Naive thymus-derived CD8-positive, alpha-beta T cell (primary cell): ENCODE measurements around the gene BPTF. TPM values are rescaled to one million over a fixed set of nuclear protein-coding genes. Genes with fewer than 3 reads are reported as not detected.
"Not testable (repeated sequence)": the region's sequence is repeated elsewhere in the genome, so short reads cannot be mapped to it uniquely, and the experiment has no call there.

ENCODE experiments used
- ATAC-seq, 2 donors: fragments of 150-1000 bp; cut with Tn5 transposase in 1 of 2; sonication (Bioruptor Pico), chemical (Tn5 transposase) in 1 of 2; 1 replicate in 1 of 2; 2 replicates in 1 of 2; pipeline ENCODE4 v1.10.0; 2021; ENCODE audit warnings: mild to moderate bottlenecking in 2 of 2, moderate library complexity in 2 of 2
- POLR2A ChIA-PET: fragments of 350-600 bp; sonication (Branson Sonifier 250); formaldehyde crosslinking; loops from one replicate; lab custom pipeline; 2021; ENCODE audit warnings: antibody characterized with exemption; lab: Charles Lee
- DNase-seq, 10 donors: peaks; one replicate each; pipeline versions ENCODE4 v3.0.0 to v3.0.0-alpha.2; 2020 to 2022
- H3K27ac Mint-ChIP-seq, 10 donors: one replicate each; pipeline ENCODE4 v1.8.0; 2020 to 2022; ENCODE audit warnings: mild to moderate bottlenecking in 10 of 10, mixed read lengths in 10 of 10, moderate library complexity in 4 of 10, inconsistent platforms in 1 of 10
- H3K27me3 Mint-ChIP-seq, 5 donors: one replicate each; pipeline ENCODE4 v1.8.0; 2021 to 2022; ENCODE audit warnings: mixed read lengths in 5 of 5
- H3K36me3 Mint-ChIP-seq, 3 donors: one replicate each; pipeline ENCODE4 v1.8.0; 2020 to 2022; ENCODE audit warnings: mixed read lengths in 3 of 3, mild to moderate bottlenecking in 2 of 3, inconsistent platforms in 1 of 3
- H3K4me1 Mint-ChIP-seq, 4 donors: one replicate each; pipeline ENCODE4 v1.8.0; 2021 to 2022; ENCODE audit warnings: mixed read lengths in 4 of 4
- H3K4me3 Mint-ChIP-seq, 10 donors: one replicate each; pipeline ENCODE4 v1.8.0; 2020 to 2022; ENCODE audit warnings: mild to moderate bottlenecking in 10 of 10, mixed read lengths in 10 of 10, moderate library complexity in 6 of 10, inconsistent platforms in 1 of 10
- H3K9me3 Mint-ChIP-seq, 9 donors: one replicate each; pipeline ENCODE4 v1.8.0; 2020 to 2022; ENCODE audit warnings: mixed read lengths in 9 of 9, mild to moderate bottlenecking in 3 of 9, inconsistent platforms in 1 of 9, moderate library complexity in 1 of 9
- polyA plus RNA-seq, 3 donors: library from polyadenylated mRNA; unstranded; fragments of 300-500 nt; fragmentation: Illumina TruSeq; gene quantifications; one replicate each; pipeline ENCODE4 v1.2.3, GENCODE V29; 2021
- total RNA-seq, 8 experiments: library from RNA in 2 of 8; stranded (reverse) in 2 of 8; gene quantifications; one replicate each; pipeline ENCODE4 v1.2.3 and lab custom pipeline; 2021 to 2026

BPTF gene
- total and polyA plus RNA-seq, 5 experiments from 2014 or later = 9.9 to 194 (median 18.8) TPM

DNA sequence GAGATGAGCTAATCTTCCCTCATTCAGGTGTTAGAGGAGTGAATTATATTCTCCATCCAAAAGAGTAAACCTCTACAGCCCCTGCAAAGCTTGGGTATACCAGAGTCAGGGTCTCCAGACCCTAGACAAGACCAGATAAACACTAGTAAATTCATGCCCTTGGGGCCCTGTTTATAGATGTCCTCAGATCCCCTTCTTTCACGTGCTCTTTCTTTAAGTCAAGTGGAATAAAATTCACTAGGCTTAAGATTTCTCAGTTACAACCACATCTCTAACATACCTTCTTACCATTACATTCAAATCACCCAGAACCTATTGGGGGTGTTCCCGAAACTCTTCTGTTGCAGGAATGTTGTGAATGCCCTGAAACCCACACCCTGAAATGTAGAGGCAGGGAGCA, 173.2 kb downstream of the BPTF start:
- peak overlapping the region in 1 of 10 donors; percentile 53 for H3K27ac Mint-ChIP-seq
- POLR2A ChIA-PET = interaction anchor here (0.7 kb wide), 1 partner anchor 1637 kb away, joined by 3 read pairs; no protein-coding TSS in a partner anchor
- no peaks in the 10 kb centered on the region for H3K9me3 Mint-ChIP-seq
- H3K4me3 Mint-ChIP-seq = peak overlapping the region in 3 of 10 donors; percentile 8 to 45 (median 29)
- peaks cover 12 to 29% (median 24%) of the 10 kb centered on the region in 4 donors for H3K4me1 Mint-ChIP-seq
- peak in 1 of 2 donors; percentile 34 for ATAC-seq
- H3K27me3 Mint-ChIP-seq = peaks cover 9 to 21% (median 14%) of the 10 kb centered on the region in 5 donors
- DNase-seq = no peak
- H3K36me3 Mint-ChIP-seq = no peaks in the 10 kb centered on the region

DNA sequence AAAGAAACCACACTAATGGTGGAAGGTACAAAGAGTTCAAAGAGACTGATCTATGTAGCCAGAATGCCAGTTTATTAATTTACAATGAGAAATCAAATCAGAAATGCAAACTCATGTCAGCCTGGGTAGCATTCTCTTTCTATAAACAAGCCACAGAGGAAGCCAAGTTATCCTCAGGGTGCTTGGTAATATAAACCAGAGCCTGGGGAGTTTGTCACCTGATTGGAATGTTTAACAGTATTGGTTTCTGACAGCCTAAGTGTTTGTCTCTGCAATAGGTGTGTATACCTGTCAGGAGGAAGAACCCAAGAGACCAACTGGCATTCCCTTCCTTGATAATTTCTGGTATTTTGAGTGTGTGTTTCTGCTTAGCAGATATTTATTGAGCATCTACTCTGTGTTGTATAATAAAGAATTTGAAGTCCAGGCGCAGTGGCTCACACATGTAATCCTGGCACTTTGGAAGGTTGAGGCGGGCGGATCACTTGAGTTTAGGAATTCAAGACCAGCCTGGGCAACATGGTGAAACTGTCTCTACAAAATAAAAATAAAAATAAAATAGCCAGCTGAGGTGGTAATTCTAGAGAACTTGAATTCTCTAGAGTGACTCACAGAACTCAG, 174.1 kb downstream of the BPTF start:
- no peaks in the 10 kb centered on the region for H3K36me3 Mint-ChIP-seq

DNA sequence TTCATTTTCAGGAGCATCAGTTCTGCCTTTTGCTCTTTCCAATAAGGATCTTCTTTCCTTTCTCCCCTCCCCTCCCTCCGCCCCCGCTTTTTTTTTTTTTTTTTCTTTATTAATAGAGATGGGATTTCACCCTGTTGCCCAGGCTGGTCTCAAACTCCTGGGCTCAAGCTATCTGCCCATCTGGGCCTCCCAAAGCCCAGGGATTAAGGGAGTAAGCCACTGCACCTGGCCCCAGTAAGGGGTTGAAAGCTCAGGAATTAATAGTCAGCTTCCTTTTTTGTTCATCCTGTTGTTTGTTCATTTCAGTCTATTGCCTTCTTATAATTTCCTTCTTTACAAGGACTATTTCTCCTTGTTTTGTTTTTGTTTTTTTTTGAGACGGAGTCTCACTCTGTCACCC, 178.9 kb downstream of the BPTF start:
- Mint-ChIP-seq H3K36me3 (no peaks in the 10 kb centered on the region), H3K4me3 (no peak overlapping the region), H3K27me3 (peaks cover 0 to 2% (median 0%) of the 10 kb centered on the region in 5 donors), H3K27ac (no peak overlapping the region), H3K4me1 (no peaks in the 10 kb centered on the region), H3K9me3 (no peaks in the 10 kb centered on the region)
- POLR2A ChIA-PET = interaction anchor here (0.7 kb wide), 2 partner anchors 38 to 1591 kb away, joined by 3 read pairs; no protein-coding TSS in a partner anchor
- ATAC-seq (no peak), DNase-seq (no peak)

More for the DNA sequence above, 174.1 kb downstream of the BPTF start:
- DNase-seq (no peak), ATAC-seq (no peak)
- Mint-ChIP-seq H3K4me3 (no peak overlapping the region), H3K27ac (peak overlapping the region in 1 of 10 donors; percentile 59), H3K4me1 (peaks cover 10 to 22% (median 21%) of the 10 kb centered on the region in 4 donors), H3K27me3 (peaks cover 9 to 21% (median 14%) of the 10 kb centered on the region in 5 donors), H3K9me3 (no peaks in the 10 kb centered on the region)
- POLR2A ChIA-PET = interaction anchor here (1.0 kb wide), 1 partner anchor 20 kb away, joined by 3 read pairs; no protein-coding TSS in a partner anchor

DNA sequence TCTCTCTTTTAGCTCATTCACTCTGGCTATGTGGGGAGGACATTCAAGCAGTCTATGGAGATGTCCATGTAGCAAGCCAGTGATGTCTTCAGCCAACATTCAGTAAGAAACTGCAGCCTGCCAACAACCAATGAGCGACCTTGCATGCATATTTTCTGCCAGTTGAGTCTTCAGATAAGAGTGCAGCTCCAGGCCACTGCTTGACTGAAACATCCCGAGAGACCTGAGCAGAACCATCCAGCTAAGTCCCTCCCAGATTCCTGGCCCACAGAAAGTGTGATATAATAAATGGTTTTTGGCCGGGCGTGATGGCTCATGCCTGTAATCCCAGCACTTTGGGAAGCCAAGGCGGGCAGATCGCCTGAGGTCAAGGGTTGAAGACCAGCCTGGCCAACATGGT, 181.5 kb downstream of the BPTF start:
- ATAC-seq (no peak), DNase-seq (no peak)
- Mint-ChIP-seq H3K9me3 (no peaks in the 10 kb centered on the region), H3K27me3 (peaks cover 0 to 7% (median 1%) of the 10 kb centered on the region in 5 donors), H3K4me3 (no peak overlapping the region), H3K27ac (no peak overlapping the region), H3K4me1 (peaks cover 4 to 7% (median 6%) of the 10 kb centered on the region in 4 donors), H3K36me3 (no peaks in the 10 kb centered on the region)
- POLR2A ChIA-PET = interaction anchor here (0.7 kb wide), 1 partner anchor 15 kb away, joined by 3 read pairs; no protein-coding TSS in a partner anchor

DNA sequence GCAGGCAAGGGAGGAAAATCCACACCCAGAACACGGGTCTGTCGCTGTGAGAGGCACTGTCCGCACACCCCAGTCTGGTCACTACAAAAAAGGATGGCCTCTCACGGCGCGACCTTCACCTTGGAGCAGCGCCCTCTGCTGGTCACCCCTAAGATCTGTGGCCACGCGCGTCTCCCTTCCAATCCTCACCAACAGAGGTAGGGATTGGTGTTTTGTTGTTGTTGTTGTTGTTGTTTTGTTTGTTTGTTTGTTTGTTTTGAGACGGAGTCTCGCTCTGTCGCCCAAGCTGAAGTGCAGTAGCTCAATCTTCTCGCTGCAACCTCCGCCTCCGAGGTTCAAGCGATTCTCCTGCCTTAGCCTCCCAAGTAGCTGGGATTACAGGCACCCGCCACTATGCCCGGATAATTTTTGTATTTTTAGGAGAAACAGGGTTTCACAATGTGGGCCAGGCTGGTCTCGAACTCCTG, 185.9 kb downstream of the BPTF start:
- Mint-ChIP-seq H3K36me3 (no peaks in the 10 kb centered on the region), H3K9me3 (no peaks in the 10 kb centered on the region), H3K4me1 (peaks cover 4 to 8% (median 7%) of the 10 kb centered on the region in 4 donors), H3K4me3 (peak overlapping the region in 9 of 10 donors; percentile 26 to 67 (median 52)), H3K27me3 (peaks cover 0 to 7% (median 1%) of the 10 kb centered on the region in 5 donors), H3K27ac (no peak overlapping the region)
- POLR2A ChIA-PET = no interaction called here
- ATAC-seq (peak; percentile 55 to 76), DNase-seq (peak in 9 of 10 donors; percentile 15 to 61 (median 47))

DNA sequence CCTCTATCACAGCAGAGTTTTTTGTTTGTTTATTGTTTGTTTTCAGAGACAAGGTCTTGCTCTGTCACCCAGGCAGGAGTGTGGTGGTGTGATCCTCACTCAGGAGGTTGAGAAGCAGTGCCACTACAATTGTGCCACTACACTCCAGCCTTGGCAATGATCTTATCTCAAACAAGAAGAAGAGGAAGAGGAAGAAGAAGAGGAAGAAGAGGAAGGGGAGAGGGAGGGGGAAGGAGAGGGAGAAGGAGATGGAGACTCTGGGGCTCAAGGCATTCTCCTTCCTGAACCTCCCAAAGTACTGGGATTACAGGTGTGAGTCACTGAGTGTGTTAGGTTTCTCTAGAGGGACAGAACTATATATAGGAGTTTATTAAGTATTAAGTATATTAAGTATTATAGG, 188.1 kb downstream of the BPTF start:
- POLR2A ChIA-PET = interaction anchor here (0.7 kb wide), 1 partner anchor 385 kb away, joined by 3 read pairs; no protein-coding TSS in a partner anchor
- H3K36me3 Mint-ChIP-seq = no peaks in the 10 kb centered on the region
- DNase-seq (no peak), ATAC-seq (no peak)
- H3K9me3 Mint-ChIP-seq = no peaks in the 10 kb centered on the region
- H3K4me3 Mint-ChIP-seq = no peak overlapping the region
- no peak overlapping the region for H3K27ac Mint-ChIP-seq
- H3K4me1 Mint-ChIP-seq = peaks cover 6 to 13% (median 10%) of the 10 kb centered on the region in 4 donors
- peaks cover 0 to 7% (median 0%) of the 10 kb centered on the region in 5 donors for H3K27me3 Mint-ChIP-seq

DNA sequence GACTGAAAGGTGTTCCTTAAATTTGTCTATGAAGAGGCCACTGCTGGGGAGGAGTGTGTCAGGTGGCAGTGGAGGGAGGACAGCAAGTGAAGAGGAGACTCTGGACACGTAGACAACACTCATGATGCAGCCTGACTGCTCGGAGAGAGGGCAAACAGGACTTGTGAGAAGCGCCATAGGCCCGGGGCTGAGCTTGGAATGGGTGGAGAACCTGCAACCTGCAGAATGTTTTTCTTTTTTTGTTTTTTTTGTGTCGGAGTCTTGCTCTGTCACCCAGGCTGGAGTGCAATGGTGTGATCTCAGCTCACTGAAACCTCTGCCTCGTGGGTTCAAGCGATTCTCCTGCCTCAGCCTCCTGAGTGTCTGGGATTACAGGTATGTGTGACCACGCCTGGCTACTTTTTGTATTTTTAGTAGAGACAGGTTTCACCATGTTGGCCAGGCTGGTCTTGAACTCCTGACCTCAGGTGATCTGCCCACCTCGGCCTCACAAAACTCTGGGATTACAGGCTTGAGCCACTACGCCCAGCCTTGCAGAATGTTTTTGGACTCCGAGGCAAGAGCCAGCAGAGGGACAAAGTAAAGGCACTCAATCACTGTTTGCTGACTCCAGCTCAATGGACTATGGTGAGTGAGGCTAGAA, 189.9 kb downstream of the BPTF start:
- DNase-seq (no peak), ATAC-seq (no peak)
- H3K9me3 Mint-ChIP-seq = peaks cover 0 to 5% (median 0%) of the 10 kb centered on the region in 9 donors
- peaks cover 13 to 21% (median 18%) of the 10 kb centered on the region in 4 donors for H3K4me1 Mint-ChIP-seq
- peaks cover 0 to 3% (median 2%) of the 10 kb centered on the region in 3 donors for H3K36me3 Mint-ChIP-seq
- POLR2A ChIA-PET = interaction anchor here (0.5 kb wide), 1 partner anchor 97 kb away, joined by 6 read pairs; no protein-coding TSS in a partner anchor
- H3K4me3 Mint-ChIP-seq = peak overlapping the region in 1 of 10 donors; percentile 0
- H3K27ac Mint-ChIP-seq = peak overlapping the region in 2 of 10 donors; percentile 15 to 30
- peaks cover 0 to 7% (median 1%) of the 10 kb centered on the region in 5 donors for H3K27me3 Mint-ChIP-seq

DNA sequence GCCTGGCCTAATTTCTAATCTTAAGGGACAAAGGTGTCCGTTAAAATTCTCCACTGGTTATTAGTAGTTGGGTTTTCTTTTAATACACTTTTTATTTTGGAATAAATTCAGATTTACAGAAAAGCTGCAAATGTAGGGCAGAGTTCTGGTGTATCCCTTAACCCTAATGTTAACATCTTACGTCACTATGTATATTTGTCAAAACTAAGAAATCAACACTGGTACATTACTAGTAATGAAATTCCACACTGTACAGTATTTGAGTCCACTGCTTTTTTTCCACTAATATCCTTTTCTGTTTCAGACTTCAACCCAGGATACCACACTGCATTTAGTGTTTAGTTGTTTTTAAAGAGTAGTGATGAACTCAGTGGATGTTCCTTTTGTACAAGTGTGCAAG, 191.5 kb downstream of the BPTF start:
- Mint-ChIP-seq H3K36me3 (peaks cover 0 to 3% (median 2%) of the 10 kb centered on the region in 3 donors), H3K4me3 (no peak overlapping the region), H3K27me3 (peaks cover 0 to 3% (median 0%) of the 10 kb centered on the region in 5 donors), H3K27ac (peak overlapping the region in 2 of 10 donors; percentile 7 to 37), H3K4me1 (peaks cover 14 to 23% (median 17%) of the 10 kb centered on the region in 4 donors), H3K9me3 (peaks cover 0 to 5% (median 0%) of the 10 kb centered on the region in 9 donors)
- ATAC-seq (no peak), DNase-seq (no peak)
- POLR2A ChIA-PET = interaction anchor here (0.5 to 0.6 kb wide), 2 partner anchors 8 to 662 kb away, joined by 5 read pairs; no protein-coding TSS in a partner anchor

DNA sequence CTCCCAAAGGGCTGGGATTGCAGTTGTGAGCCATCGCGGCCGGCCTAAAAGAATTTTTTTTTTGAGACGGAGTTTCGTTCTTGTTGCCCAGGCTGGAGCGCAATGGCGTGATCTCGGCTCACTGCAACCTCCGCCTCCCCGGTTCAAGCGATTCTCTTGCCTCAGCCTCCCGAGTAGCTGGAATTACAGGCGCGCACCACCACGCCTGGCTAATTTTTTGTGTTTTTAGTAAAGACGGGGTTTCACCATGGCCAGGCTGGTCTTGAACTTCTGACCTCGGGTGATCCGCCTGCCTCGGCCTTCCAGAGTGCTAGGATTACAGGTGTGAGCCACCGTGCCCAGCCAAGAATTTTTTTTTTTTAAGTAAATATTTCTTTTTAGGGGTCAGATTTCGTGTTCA, 193.2 kb downstream of the BPTF start:
- not testable (repeated sequence) for H3K9me3 Mint-ChIP-seq, ATAC-seq, H3K36me3 Mint-ChIP-seq, H3K27me3 Mint-ChIP-seq, DNase-seq, H3K27ac Mint-ChIP-seq
- H3K4me1 Mint-ChIP-seq = peaks cover 14 to 24% (median 17%) of the 10 kb centered on the region in 4 donors
- POLR2A ChIA-PET = interaction anchor here (2.7 kb wide), 1 partner anchor 24 kb away, joined by 13 read pairs; the partner anchor contains the start of gene C17orf58
- H3K4me3 Mint-ChIP-seq = peak overlapping the region in 3 of 10 donors; percentile 9 to 60 (median 14)

DNA sequence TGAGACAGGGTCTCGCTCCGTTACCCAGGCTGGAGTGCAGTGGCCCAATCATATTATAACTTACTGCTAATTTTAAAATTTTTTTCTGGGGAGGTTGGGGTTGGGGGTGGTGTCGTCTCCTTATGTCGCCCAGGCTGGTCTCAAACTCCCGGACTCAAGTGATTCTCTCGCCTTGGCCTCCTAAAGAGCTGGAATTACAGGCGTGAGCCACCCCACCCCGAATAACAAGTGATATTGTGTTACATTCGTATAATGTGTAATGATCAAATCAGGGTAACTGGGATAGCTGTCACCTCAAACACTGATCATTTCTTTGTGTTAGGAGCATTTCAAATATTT, 194.0 kb downstream of the BPTF start:
- Mint-ChIP-seq H3K9me3 (peaks cover 0 to 5% (median 0%) of the 10 kb centered on the region in 9 donors), H3K27ac (peak overlapping the region in 7 of 10 donors; percentile 85 to 100 (median 93)), H3K36me3 (peaks cover 0 to 3% (median 2%) of the 10 kb centered on the region in 3 donors), H3K27me3 (peaks cover 0 to 3% (median 0%) of the 10 kb centered on the region in 5 donors), H3K4me3 (peak overlapping the region; percentile 77 to 95 (median 87)), H3K4me1 (peaks cover 14 to 24% (median 17%) of the 10 kb centered on the region in 4 donors)
- POLR2A ChIA-PET = interaction anchor here (0.7 to 2.7 kb wide), 6 partner anchors 12 to 164 kb away, joined by 3 to 13 read pairs (median 4); partner anchors contain the start of genes C17orf58 and KPNA2
- ATAC-seq (no peak), DNase-seq (peak in 1 of 10 donors; percentile 19)

DNA sequence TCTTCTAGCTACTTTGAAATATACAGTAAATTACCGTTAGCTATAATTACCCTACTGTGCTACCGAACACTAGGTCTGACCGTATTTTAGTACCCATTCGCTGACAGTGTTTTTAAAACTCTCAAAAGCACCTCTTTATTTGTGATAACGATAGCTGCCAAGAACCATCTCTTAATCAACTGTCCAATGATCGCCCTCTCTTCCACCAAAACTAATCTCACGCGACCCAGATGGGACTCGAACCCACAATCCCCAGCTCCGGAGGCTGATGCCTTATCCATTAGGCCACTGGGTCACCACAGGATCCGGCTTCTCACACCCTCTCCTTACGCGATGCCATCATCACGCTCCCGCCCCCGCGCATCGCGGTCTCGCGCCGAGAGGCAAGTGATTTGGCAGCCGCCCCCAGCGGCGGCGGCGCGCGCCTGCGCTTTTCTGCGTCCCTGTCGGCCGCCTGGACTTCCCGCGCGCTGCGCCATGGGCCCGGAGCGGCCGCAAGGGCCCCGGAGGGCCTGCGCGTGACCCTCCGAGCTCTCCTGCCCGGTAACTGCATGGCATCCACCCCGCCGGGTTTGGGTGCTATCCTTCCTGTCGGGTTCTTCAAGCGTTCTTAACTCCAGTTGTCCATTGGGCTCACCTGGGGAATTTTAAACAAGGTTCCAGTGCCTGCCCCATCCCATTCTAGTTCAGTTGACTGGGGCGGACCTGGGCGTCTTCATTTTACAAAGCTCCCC, 194.5 kb downstream of the BPTF start:
- Mint-ChIP-seq H3K27me3 (peaks cover 0 to 3% (median 0%) of the 10 kb centered on the region in 5 donors), H3K4me1 (peaks cover 14 to 24% (median 17%) of the 10 kb centered on the region in 4 donors), H3K36me3 (peaks cover 0 to 3% (median 2%) of the 10 kb centered on the region in 3 donors), H3K27ac (peak overlapping the region; percentile 85 to 100 (median 90)), H3K4me3 (peak overlapping the region; percentile 77 to 95 (median 87)), H3K9me3 (peaks cover 0 to 5% (median 0%) of the 10 kb centered on the region in 9 donors)
- ATAC-seq (peak; percentile 91), DNase-seq (peak; percentile 85 to 98 (median 95))
- POLR2A ChIA-PET = interaction anchor here (0.5 to 2.7 kb wide), 9 partner anchors 11 to 273 kb away, joined by 3 to 13 read pairs (median 4); partner anchors contain the start of genes C17orf58 and KPNA2
